Measurements from ENCODE around the gene SEMA6A.

The SEMA6A gene

GRCh38 chr5:116446356-116447005 is 128.1 kb downstream of the SEMA6A start:
- H3K9me3 ChIP-seq (ENCODE audit: control insufficient read depth in 5 of 5, low read length in 5 of 5), result no peaks in the 10 kb centered on the region
- H3K27ac ChIP-seq (ENCODE audit: low read depth, low read length), result no peak overlapping the region
- H3K9ac ChIP-seq (ENCODE audit: low read length in 5 of 5), result no peak overlapping the region
- peaks cover 4 to 25% (median 19%) of the 10 kb centered on the region in 5 donors for H3K36me3 ChIP-seq (ENCODE audit: control insufficient read depth in 5 of 5, insufficient read depth in 5 of 5, low read length in 5 of 5)
- H3K4me3 ChIP-seq (ENCODE audit: low read depth in 1 of 5, low read length in 5 of 5), result no peak overlapping the region
- no peaks in the 10 kb centered on the region for H3K27me3 ChIP-seq (ENCODE audit: control insufficient read depth in 5 of 5, insufficient read depth in 4 of 5, low read length in 5 of 5)
- H3K4me1 ChIP-seq (ENCODE audit: control insufficient read depth in 5 of 5, insufficient read depth in 5 of 5, low read length in 5 of 5), result peaks cover 0 to 25% (median 10%) of the 10 kb centered on the region in 5 donors

GRCh38 chr5:116445311-116445710 is 129.3 kb downstream of the SEMA6A start:
- Histone ChIP-seq H3K9ac (ENCODE audit: low read length in 5 of 5) (no peak overlapping the region), H3K27ac (ENCODE audit: low read depth, low read length) (no peak overlapping the region), H3K27me3 (ENCODE audit: control insufficient read depth in 5 of 5, insufficient read depth in 4 of 5, low read length in 5 of 5) (no peaks in the 10 kb centered on the region), H3K4me1 (ENCODE audit: control insufficient read depth in 5 of 5, insufficient read depth in 5 of 5, low read length in 5 of 5) (peaks cover 0 to 36% (median 10%) of the 10 kb centered on the region in 5 donors), H3K4me3 (ENCODE audit: low read depth in 1 of 5, low read length in 5 of 5) (no peak overlapping the region), H3K9me3 (ENCODE audit: control insufficient read depth in 5 of 5, low read length in 5 of 5) (no peaks in the 10 kb centered on the region), H3K36me3 (ENCODE audit: control insufficient read depth in 5 of 5, insufficient read depth in 5 of 5, low read length in 5 of 5) (peaks cover 4 to 24% (median 19%) of the 10 kb centered on the region in 5 donors)

- no peak overlapping the region for H3K27ac ChIP-seq (ENCODE audit: low read depth, low read length)
- H3K4me3 ChIP-seq (ENCODE audit: low read depth in 1 of 5, low read length in 5 of 5), result no peak overlapping the region
- H3K9me3 ChIP-seq (ENCODE audit: control insufficient read depth in 5 of 5, low read length in 5 of 5), result no peaks in the 10 kb centered on the region
- H3K36me3 ChIP-seq (ENCODE audit: control insufficient read depth in 5 of 5, insufficient read depth in 5 of 5, low read length in 5 of 5), result peaks cover 4 to 24% (median 19%) of the 10 kb centered on the region in 5 donors
- H3K4me1 ChIP-seq (ENCODE audit: control insufficient read depth in 5 of 5, insufficient read depth in 5 of 5, low read length in 5 of 5), result peaks cover 0 to 42% (median 10%) of the 10 kb centered on the region in 5 donors
- H3K27me3 ChIP-seq (ENCODE audit: control insufficient read depth in 5 of 5, insufficient read depth in 4 of 5, low read length in 5 of 5), result no peaks in the 10 kb centered on the region
- no peak overlapping the region for H3K9ac ChIP-seq (ENCODE audit: low read length in 5 of 5)
Observed at GRCh38 chr5:116444373-116445295, 130.0 kb downstream of the SEMA6A start.

GRCh38 chr5:116442931-116443551 is 131.6 kb downstream of the SEMA6A start:
- Histone ChIP-seq H3K27ac (ENCODE audit: low read depth, low read length) (no peak overlapping the region), H3K4me3 (ENCODE audit: low read depth in 1 of 5, low read length in 5 of 5) (no peak overlapping the region), H3K36me3 (ENCODE audit: control insufficient read depth in 5 of 5, insufficient read depth in 5 of 5, low read length in 5 of 5) (peaks cover 2 to 24% (median 19%) of the 10 kb centered on the region in 5 donors), H3K9me3 (ENCODE audit: control insufficient read depth in 5 of 5, low read length in 5 of 5) (no peaks in the 10 kb centered on the region), H3K9ac (ENCODE audit: low read length in 5 of 5) (no peak overlapping the region), H3K27me3 (ENCODE audit: control insufficient read depth in 5 of 5, insufficient read depth in 4 of 5, low read length in 5 of 5) (no peaks in the 10 kb centered on the region), H3K4me1 (ENCODE audit: control insufficient read depth in 5 of 5, insufficient read depth in 5 of 5, low read length in 5 of 5) (peaks cover 0 to 56% (median 10%) of the 10 kb centered on the region in 5 donors)

DNA sequence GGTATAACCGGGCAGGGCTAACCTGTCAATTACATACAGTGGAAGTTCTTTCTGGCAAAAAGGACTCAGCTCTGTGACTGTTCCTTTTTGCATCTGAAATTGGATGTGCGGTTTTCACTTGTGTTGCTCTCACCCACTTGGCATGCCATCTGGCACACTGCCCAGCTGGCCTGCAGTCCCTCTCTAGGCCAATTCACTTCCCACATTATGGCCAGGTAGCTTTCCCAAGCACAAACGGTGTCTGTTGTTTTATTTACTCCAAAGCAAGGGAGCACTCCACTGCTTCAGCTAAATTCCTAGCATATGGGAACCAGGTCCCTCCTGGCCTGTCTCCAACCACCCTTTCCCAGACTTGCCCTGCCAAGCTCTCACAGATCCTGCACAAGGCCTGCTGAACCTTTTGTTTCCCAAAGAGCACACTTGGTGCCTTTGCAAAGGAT is 132.5 kb downstream of the SEMA6A start:
- Histone ChIP-seq H3K4me1 (ENCODE audit: control insufficient read depth in 5 of 5, insufficient read depth in 5 of 5, low read length in 5 of 5) (peaks cover 0 to 59% (median 10%) of the 10 kb centered on the region in 5 donors), H3K4me3 (ENCODE audit: low read depth in 1 of 5, low read length in 5 of 5) (no peak overlapping the region), H3K27ac (ENCODE audit: low read depth, low read length) (no peak overlapping the region), H3K27me3 (ENCODE audit: control insufficient read depth in 5 of 5, insufficient read depth in 4 of 5, low read length in 5 of 5) (no peaks in the 10 kb centered on the region), H3K9me3 (ENCODE audit: control insufficient read depth in 5 of 5, low read length in 5 of 5) (no peaks in the 10 kb centered on the region), H3K36me3 (ENCODE audit: control insufficient read depth in 5 of 5, insufficient read depth in 5 of 5, low read length in 5 of 5) (peaks cover 6 to 17% (median 11%) of the 10 kb centered on the region in 5 donors), H3K9ac (ENCODE audit: low read length in 5 of 5) (no peak overlapping the region)

DNA sequence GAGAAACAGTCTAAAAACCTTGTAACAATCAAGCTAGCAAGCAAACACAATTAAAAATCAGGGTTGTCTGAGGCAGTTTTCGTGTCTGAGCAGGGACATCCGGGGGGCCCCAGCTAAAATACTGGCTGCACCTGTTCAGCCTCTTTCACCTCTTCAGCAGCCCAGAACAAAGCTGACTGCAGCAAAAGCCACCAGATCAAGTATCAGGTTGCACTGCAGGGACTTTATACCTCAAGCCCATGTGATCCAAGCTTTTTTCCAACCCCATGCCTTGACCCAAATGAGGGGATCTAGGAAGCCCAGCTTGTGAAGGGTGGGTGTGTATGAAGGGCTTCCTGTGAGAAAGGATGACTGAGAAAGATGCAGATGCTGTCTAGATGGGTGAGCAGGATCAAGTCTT is 133.4 kb downstream of the SEMA6A start:
- Histone ChIP-seq H3K9me3 (ENCODE audit: control insufficient read depth in 5 of 5, low read length in 5 of 5) (no peaks in the 10 kb centered on the region), H3K36me3 (ENCODE audit: control insufficient read depth in 5 of 5, insufficient read depth in 5 of 5, low read length in 5 of 5) (peaks cover 0 to 8% (median 6%) of the 10 kb centered on the region in 5 donors), H3K4me1 (ENCODE audit: control insufficient read depth in 5 of 5, insufficient read depth in 5 of 5, low read length in 5 of 5) (peaks cover 0 to 65% (median 10%) of the 10 kb centered on the region in 5 donors), H3K4me3 (ENCODE audit: low read depth in 1 of 5, low read length in 5 of 5) (no peak overlapping the region), H3K27me3 (ENCODE audit: control insufficient read depth in 5 of 5, insufficient read depth in 4 of 5, low read length in 5 of 5) (no peaks in the 10 kb centered on the region), H3K27ac (ENCODE audit: low read depth, low read length) (no peak overlapping the region), H3K9ac (ENCODE audit: low read length in 5 of 5) (no peak overlapping the region)

DNA sequence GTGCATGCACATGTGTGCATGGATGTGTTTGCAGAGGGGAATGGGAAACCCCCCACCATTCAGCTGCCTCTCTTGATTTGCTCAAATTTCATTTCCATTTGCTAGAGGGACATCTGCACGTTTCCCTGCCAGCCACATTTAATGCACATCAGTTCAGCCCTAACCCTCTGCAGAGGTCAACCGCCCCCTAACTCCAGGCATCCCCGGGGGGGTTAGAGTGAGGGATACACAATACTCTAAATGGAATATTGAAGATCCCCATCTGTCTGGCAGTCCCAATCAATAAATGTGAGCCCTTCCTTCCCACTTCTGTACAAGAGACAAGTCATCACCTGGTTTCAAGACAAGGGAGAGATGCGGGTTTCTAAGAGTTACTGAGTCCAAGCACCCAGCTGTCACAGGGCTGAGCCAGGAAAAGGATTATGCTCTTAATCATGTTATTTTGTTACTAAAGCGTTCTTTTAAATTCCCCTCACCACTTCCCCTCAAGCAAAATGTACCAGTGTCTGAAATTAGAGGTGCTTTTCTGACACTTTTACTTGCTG is 134.1 kb downstream of the SEMA6A start:
- H3K36me3 ChIP-seq (ENCODE audit: control insufficient read depth in 5 of 5, insufficient read depth in 5 of 5, low read length in 5 of 5), result peaks cover 0 to 6% (median 5%) of the 10 kb centered on the region in 5 donors
- H3K27me3 ChIP-seq (ENCODE audit: control insufficient read depth in 5 of 5, insufficient read depth in 4 of 5, low read length in 5 of 5), result no peaks in the 10 kb centered on the region
- H3K9me3 ChIP-seq (ENCODE audit: control insufficient read depth in 5 of 5, low read length in 5 of 5), result no peaks in the 10 kb centered on the region
- H3K27ac ChIP-seq (ENCODE audit: low read depth, low read length), result no peak overlapping the region
- H3K4me1 ChIP-seq (ENCODE audit: control insufficient read depth in 5 of 5, insufficient read depth in 5 of 5, low read length in 5 of 5), result peaks cover 0 to 65% (median 10%) of the 10 kb centered on the region in 5 donors
- H3K9ac ChIP-seq (ENCODE audit: low read length in 5 of 5), result no peak overlapping the region
- no peak overlapping the region for H3K4me3 ChIP-seq (ENCODE audit: low read depth in 1 of 5, low read length in 5 of 5)

- peaks cover 0 to 6% (median 3%) of the 10 kb centered on the region in 5 donors for H3K36me3 ChIP-seq (ENCODE audit: control insufficient read depth in 5 of 5, insufficient read depth in 5 of 5, low read length in 5 of 5)
- H3K27ac ChIP-seq (ENCODE audit: low read depth, low read length), result no peak overlapping the region
Observed at GRCh38 chr5:116439905-116440304, 134.7 kb downstream of the SEMA6A start.

GRCh38 chr5:116438979-116439554 is 135.6 kb downstream of the SEMA6A start:
- no peaks in the 10 kb centered on the region for H3K9me3 ChIP-seq (ENCODE audit: control insufficient read depth in 5 of 5, low read length in 5 of 5)
- peaks cover 0 to 6% (median 0%) of the 10 kb centered on the region in 5 donors for H3K36me3 ChIP-seq (ENCODE audit: control insufficient read depth in 5 of 5, insufficient read depth in 5 of 5, low read length in 5 of 5)
- peaks cover 0 to 59% (median 10%) of the 10 kb centered on the region in 5 donors for H3K4me1 ChIP-seq (ENCODE audit: control insufficient read depth in 5 of 5, insufficient read depth in 5 of 5, low read length in 5 of 5)
- H3K27me3 ChIP-seq (ENCODE audit: control insufficient read depth in 5 of 5, insufficient read depth in 4 of 5, low read length in 5 of 5), result no peaks in the 10 kb centered on the region
- H3K9ac ChIP-seq (ENCODE audit: low read length in 5 of 5), result no peak overlapping the region
- no peak overlapping the region for H3K4me3 ChIP-seq (ENCODE audit: low read depth in 1 of 5, low read length in 5 of 5)
- no peak overlapping the region for H3K27ac ChIP-seq (ENCODE audit: low read depth, low read length)

More at GRCh38 chr5:116439905-116440304, 134.7 kb downstream of the SEMA6A start:
- Histone ChIP-seq H3K4me1 (ENCODE audit: control insufficient read depth in 5 of 5, insufficient read depth in 5 of 5, low read length in 5 of 5) (peaks cover 0 to 65% (median 10%) of the 10 kb centered on the region in 5 donors), H3K4me3 (ENCODE audit: low read depth in 1 of 5, low read length in 5 of 5) (no peak overlapping the region), H3K9me3 (ENCODE audit: control insufficient read depth in 5 of 5, low read length in 5 of 5) (no peaks in the 10 kb centered on the region), H3K9ac (ENCODE audit: low read length in 5 of 5) (no peak overlapping the region), H3K27me3 (ENCODE audit: control insufficient read depth in 5 of 5, insufficient read depth in 4 of 5, low read length in 5 of 5) (no peaks in the 10 kb centered on the region)

Measured in subcutaneous abdominal adipose tissue (tissue), 5 donors.